OCI-LY1 (cell line): Measurements from ENCODE around the gene SLC25A25.
"Not testable (repeated sequence)": the region's sequence is repeated elsewhere in the genome, so short reads cannot be mapped to it uniquely, and the experiment has no call there.

Experiments used
- H2AFZ ChIP-seq: fragments of 200-600 bp; sonication (generic), shearing (Covaris generic); 2 replicates; pipeline ENCODE4 v1.6.0; 2014; ENCODE audit warnings: antibody characterized with exemption, mild to moderate bottlenecking, low read length
- H3F3A ChIP-seq: fragments of 200-600 bp; sonication (generic), shearing (Covaris generic); 2 replicates; pipeline ENCODE4 v1.6.0; 2014; ENCODE audit warnings: mild to moderate bottlenecking, antibody characterized with exemption, low read length, moderate library complexity; ENCODE audit not compliant: insufficient read depth
- H3K27ac ChIP-seq: fragments of 200-600 bp; sonication (generic); 2 replicates; pipeline ENCODE4 v1.5.1; 2014; ENCODE audit warnings: low read length, mixed run types, mild to moderate bottlenecking, low read depth; ENCODE audit not compliant: poor library complexity, severe bottlenecking
- H3K27me3 ChIP-seq: fragments of 200-600 bp; sonication (generic); 2 replicates; pipeline ENCODE4 v1.6.0; 2014; ENCODE audit warnings: antibody characterized with exemption, mild to moderate bottlenecking, low read length, moderate library complexity; ENCODE audit not compliant: insufficient read depth
- H3K36me3 ChIP-seq: fragments of 200-600 bp; sonication (generic); 2 replicates; pipeline ENCODE4 v1.6.1; 2014; ENCODE audit warnings: mild to moderate bottlenecking, antibody characterized with exemption, low read length, moderate library complexity, mixed read lengths; ENCODE audit not compliant: insufficient read depth
- H3K4me1 ChIP-seq: fragments of 200-600 bp; sonication (generic); 2 replicates; pipeline ENCODE4 v1.5.1; 2014; ENCODE audit warnings: mild to moderate bottlenecking, low read length, moderate library complexity; ENCODE audit not compliant: insufficient read depth, severe bottlenecking
- H3K4me2 ChIP-seq: fragments of 200-600 bp; sonication (generic), shearing (Covaris generic); 2 replicates; pipeline ENCODE4 v1.6.1; 2014; ENCODE audit warnings: low read length
- H3K4me3 ChIP-seq: fragments of 200-600 bp; sonication (generic); 2 replicates; pipeline ENCODE4 v1.5.1; 2014; ENCODE audit warnings: low read length, low read depth, mild to moderate bottlenecking, mixed read lengths; ENCODE audit not compliant: poor library complexity, severe bottlenecking
- H3K79me2 ChIP-seq: fragments of 200-600 bp; shearing (Covaris generic); 2 replicates; pipeline ENCODE4 v1.6.1; 2016; ENCODE audit warnings: mixed run types, low read length, mixed read lengths; ENCODE audit not compliant: insufficient read depth
- H3K9ac ChIP-seq: fragments of 200-600 bp; sonication (generic), shearing (Covaris generic); 2 replicates; pipeline ENCODE4 v1.6.1; 2014; ENCODE audit warnings: mild to moderate bottlenecking, low read length, mixed read lengths
- H3K9me2 ChIP-seq: fragments of 200-600 bp; sonication (generic), shearing (Covaris generic); 2 replicates; pipeline ENCODE4 v1.6.1; 2014; ENCODE audit warnings: low read depth, mild to moderate bottlenecking, low read length, mixed read lengths
- H3K9me3 ChIP-seq: fragments of 200-600 bp; shearing (Covaris generic); 2 replicates; pipeline ENCODE4 v1.6.1; 2014; ENCODE audit warnings: low read length, mixed read lengths
- H4K20me1 ChIP-seq: fragments of 200-600 bp; sonication (generic), shearing (Covaris generic); 2 replicates; pipeline ENCODE4 v1.6.0; 2016; ENCODE audit warnings: mild to moderate bottlenecking, low read length; ENCODE audit not compliant: insufficient read depth
- EZH2 ChIP-seq: fragments of 200-600 bp; sonication (generic), shearing (Covaris generic); IDR thresholded peaks from 2 replicates; pipeline ENCODE4 v1.8.0; 2017; ENCODE audit warnings: borderline replicate concordance, mixed run types, mild to moderate bottlenecking, antibody characterized with exemption, low read length, moderate library complexity, mixed read lengths
- TF ChIP-seq, protein P1 (sequence below): fragments of 200-600 bp; sonication (generic), shearing (Covaris generic); IDR thresholded peaks from 2 replicates; pipeline ENCODE4 v1.5.1; 2017; ENCODE audit warnings: mild to moderate bottlenecking, antibody characterized with exemption, low read length, moderate library complexity, mixed read lengths

The SLC25A25 gene

DNA sequence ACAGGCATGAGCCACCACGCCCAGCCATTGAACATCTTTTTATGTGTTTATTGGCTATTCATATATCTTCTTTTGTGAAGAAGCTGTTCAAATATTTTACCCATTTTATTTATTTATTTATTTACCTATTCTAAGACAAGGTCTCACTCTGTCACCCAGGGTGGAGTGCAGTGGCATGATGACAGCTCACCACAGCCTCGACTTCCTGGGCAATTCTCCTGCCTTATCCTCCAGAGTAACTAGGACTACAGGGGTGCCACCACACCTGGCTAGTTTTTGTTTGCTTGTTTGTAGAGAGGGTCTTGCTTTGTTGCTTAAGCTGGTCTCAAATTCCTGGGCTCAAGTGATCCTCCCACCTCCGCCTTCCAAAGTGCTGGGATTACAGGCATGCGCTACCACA, 34.4 kb upstream of the SLC25A25 start:
- Histone ChIP-seq H3K27ac (peak overlapping the region; percentile 58), H3K4me2 (no peak overlapping the region), H3K27me3 (no peaks in the 10 kb centered on the region), H3K79me2 (no peaks in the 10 kb centered on the region), H3K9me2 (no peaks in the 10 kb centered on the region), H3K9me3 (no peaks in the 10 kb centered on the region), H2AFZ (no peak overlapping the region), H3K36me3 (no peaks in the 10 kb centered on the region), H3K4me3 (no peak overlapping the region), H3F3A (no peaks in the 10 kb centered on the region), H3K4me1 (peaks cover 19% of the 10 kb centered on the region), H4K20me1 (no peaks in the 10 kb centered on the region), H3K9ac (no peak overlapping the region)
- TF ChIP-seq, protein P1, sequence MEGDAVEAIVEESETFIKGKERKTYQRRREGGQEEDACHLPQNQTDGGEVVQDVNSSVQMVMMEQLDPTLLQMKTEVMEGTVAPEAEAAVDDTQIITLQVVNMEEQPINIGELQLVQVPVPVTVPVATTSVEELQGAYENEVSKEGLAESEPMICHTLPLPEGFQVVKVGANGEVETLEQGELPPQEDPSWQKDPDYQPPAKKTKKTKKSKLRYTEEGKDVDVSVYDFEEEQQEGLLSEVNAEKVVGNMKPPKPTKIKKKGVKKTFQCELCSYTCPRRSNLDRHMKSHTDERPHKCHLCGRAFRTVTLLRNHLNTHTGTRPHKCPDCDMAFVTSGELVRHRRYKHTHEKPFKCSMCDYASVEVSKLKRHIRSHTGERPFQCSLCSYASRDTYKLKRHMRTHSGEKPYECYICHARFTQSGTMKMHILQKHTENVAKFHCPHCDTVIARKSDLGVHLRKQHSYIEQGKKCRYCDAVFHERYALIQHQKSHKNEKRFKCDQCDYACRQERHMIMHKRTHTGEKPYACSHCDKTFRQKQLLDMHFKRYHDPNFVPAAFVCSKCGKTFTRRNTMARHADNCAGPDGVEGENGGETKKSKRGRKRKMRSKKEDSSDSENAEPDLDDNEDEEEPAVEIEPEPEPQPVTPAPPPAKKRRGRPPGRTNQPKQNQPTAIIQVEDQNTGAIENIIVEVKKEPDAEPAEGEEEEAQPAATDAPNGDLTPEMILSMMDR, result no peak
- TF ChIP-seq EZH2, result no peak

DNA sequence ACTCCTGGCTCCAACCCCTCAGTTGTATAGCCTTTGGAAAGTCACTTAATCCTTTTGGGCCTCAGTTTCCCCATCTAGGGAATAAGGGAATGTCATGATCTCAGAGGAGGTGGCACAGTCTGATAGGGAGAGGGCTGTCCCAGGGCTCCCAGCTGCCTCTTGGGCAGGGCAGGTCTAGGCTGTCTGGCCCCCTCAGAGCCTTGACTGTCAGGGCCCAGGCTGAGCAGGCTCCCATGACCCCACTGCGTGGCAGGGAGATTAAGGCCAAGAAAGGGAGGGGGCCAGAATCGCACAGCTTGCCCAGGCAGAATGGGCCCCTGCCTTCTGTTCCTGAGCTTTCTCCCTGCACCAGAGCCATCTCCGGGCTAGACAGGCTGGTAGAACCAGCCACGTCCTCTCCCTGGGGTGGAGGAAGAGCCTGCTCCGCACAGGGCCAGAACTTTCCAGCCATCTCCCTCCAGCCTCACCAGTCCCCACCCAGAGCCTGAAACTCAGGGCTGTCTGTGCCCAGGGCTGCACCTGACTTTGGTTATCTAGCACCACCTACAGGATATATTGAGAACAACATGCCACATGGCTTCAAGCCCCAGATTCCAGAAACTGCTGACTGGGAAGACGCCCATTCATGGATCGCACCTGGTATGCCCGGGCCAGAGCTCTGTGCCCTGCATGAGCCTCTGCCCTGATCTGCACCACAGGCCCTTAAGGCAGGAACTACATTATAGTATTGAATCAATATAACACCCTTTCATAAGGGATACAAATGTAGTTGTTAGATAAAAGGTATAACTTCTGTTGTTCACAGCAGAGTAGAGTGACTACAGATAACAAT, 33.0 kb upstream of the SLC25A25 start:
- TF ChIP-seq, protein P1, result peak; percentile 92
- no peak for TF ChIP-seq EZH2
- Histone ChIP-seq H3K4me2 (no peak overlapping the region), H3K9ac (no peak overlapping the region), H3F3A (no peaks in the 10 kb centered on the region), H4K20me1 (no peaks in the 10 kb centered on the region), H3K9me3 (no peaks in the 10 kb centered on the region), H3K4me3 (no peak overlapping the region), H2AFZ (no peak overlapping the region), H3K36me3 (no peaks in the 10 kb centered on the region), H3K79me2 (no peaks in the 10 kb centered on the region), H3K27me3 (no peaks in the 10 kb centered on the region; the same call in 1 of the 2 replicates), H3K9me2 (no peaks in the 10 kb centered on the region), H3K27ac (no peak overlapping the region), H3K4me1 (peaks cover 13% of the 10 kb centered on the region)

DNA sequence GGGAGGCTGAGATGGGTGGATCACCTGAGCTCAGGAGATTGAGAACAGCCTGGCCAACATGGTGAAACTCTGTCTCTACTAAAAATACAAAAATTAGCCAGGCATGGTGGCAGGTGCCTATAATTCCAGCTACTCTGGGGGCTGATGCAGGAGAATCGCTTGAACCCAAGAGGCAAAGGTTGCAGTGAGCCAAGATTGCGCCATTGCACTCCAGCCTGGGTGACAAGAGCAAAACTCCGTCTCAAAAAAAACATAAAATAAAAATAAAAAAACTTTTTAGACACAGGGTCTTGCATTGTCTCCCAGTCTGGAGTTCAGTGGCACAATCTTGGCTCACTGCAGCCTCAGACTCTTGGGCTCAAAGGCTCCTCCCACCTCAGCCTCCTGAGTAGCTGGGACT, 31.5 kb upstream of the SLC25A25 start:
- not testable (repeated sequence) for H3K4me3 ChIP-seq, H3K9ac ChIP-seq, H3K4me2 ChIP-seq, H3K27ac ChIP-seq, H3K27me3 ChIP-seq, H2AFZ ChIP-seq, H3K9me2 ChIP-seq, H3K9me3 ChIP-seq, H3K79me2 ChIP-seq, H3F3A ChIP-seq, H3K4me1 ChIP-seq, H3K36me3 ChIP-seq, H4K20me1 ChIP-seq

DNA sequence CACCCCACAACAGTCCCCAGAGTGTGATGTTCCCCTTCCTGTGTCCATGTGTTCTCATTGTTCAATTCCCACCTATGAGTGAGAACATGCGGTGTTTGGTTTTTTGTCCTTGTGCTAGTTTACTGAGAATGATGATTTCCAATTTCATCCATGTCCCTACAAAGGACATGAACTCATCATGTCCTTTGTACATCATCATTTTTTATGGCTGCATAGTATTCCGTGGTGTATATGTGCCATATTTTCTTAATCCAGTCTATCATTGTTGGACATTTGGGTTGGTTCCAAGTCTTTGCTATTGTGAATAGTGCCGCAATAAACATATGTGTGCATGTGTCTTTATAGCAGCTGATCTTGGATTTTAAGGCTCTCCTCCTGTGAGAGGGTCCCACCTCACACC, 27.2 kb upstream of the SLC25A25 start:
- not testable (repeated sequence) for H3K27ac ChIP-seq, H3K4me3 ChIP-seq, H3K27me3 ChIP-seq, H3K9ac ChIP-seq, H3K9me2 ChIP-seq, H3K4me2 ChIP-seq, H2AFZ ChIP-seq, H3K4me1 ChIP-seq, H4K20me1 ChIP-seq, H3K79me2 ChIP-seq, H3K9me3 ChIP-seq, H3K36me3 ChIP-seq, H3F3A ChIP-seq
